ENCODE data around the gene RUNX3. TPM values are rescaled to one million over a fixed set of nuclear protein-coding genes. Genes with fewer than 3 reads are reported as not detected.

RUNX3 gene
- total RNA-seq, 2 donors from 2014 or later: 0.24 to 0.31 TPM

GRCh38 chr1:24914226-24915069 lies 15.6 kb downstream of the RUNX3 start:
- Mint-ChIP-seq H3K4me1 (peaks cover 6% of the 10 kb centered on the region), H3K4me3 (no peak overlapping the region), H3K9me3 (no peaks in the 10 kb centered on the region), H3K36me3 (ENCODE audit: low read depth) (no peaks in the 10 kb centered on the region), H3K27ac (no peak overlapping the region), H3K27me3 (ENCODE audit: insufficient read depth) (no peaks in the 10 kb centered on the region)
- no peak for TF ChIP-seq CTCF (conservative IDR thresholded peaks at IDR 0.05)
- H3K4me3 ChIP-seq (ENCODE audit: low read length): no peak overlapping the region
- 85 to 88% methylated on average over 25 to 33 of the region's 33 CpGs for WGBS, 2 experiments (ENCODE audit: insufficient coverage in 1 of 2, insufficient read length in 1 of 2)
- no peaks in the 10 kb centered on the region for H3K36me3 ChIP-seq (ENCODE audit: control insufficient read depth, insufficient read depth, low read length)
- H3K9ac ChIP-seq (ENCODE audit: extremely low read depth, low read length, poor library complexity, severe bottlenecking): no peak overlapping the region
- H3K27me3 ChIP-seq (ENCODE audit: control insufficient read depth, insufficient read depth, low read length, poor library complexity, severe bottlenecking): no peaks in the 10 kb centered on the region
- no peak for DNase-seq
- no peaks in the 10 kb centered on the region for H3K9me3 ChIP-seq (ENCODE audit: control insufficient read depth, low read length)
- H3K27ac ChIP-seq (ENCODE audit: low read depth, low read length): no peak overlapping the region
- no peaks in the 10 kb centered on the region for H3K4me1 ChIP-seq (ENCODE audit: control insufficient read depth, insufficient read depth, low read length)

- no peak overlapping the region for H3K4me3 Mint-ChIP-seq
Observed at GRCh38 chr1:24913616-24914225, 16.4 kb downstream of the RUNX3 start.

GRCh38 chr1:24913274-24913604 lies 16.8 kb downstream of the RUNX3 start:
- no peak for DNase-seq
- Histone ChIP-seq H3K9ac (ENCODE audit: extremely low read depth, low read length, poor library complexity, severe bottlenecking) (no peak overlapping the region), H3K27me3 (ENCODE audit: control insufficient read depth, insufficient read depth, low read length, poor library complexity, severe bottlenecking) (no peaks in the 10 kb centered on the region), H3K27ac (ENCODE audit: low read depth, low read length) (no peak overlapping the region), H3K9me3 (ENCODE audit: control insufficient read depth, low read length) (no peaks in the 10 kb centered on the region), H3K36me3 (ENCODE audit: control insufficient read depth, insufficient read depth, low read length) (no peaks in the 10 kb centered on the region), H3K4me1 (ENCODE audit: control insufficient read depth, insufficient read depth, low read length) (no peaks in the 10 kb centered on the region), H3K4me3 (ENCODE audit: low read length) (no peak overlapping the region)
- no peaks in the 10 kb centered on the region for H3K9me3 Mint-ChIP-seq
- no peak overlapping the region for H3K4me3 Mint-ChIP-seq
- H3K27me3 Mint-ChIP-seq (ENCODE audit: insufficient read depth): no peaks in the 10 kb centered on the region
- no peak overlapping the region for H3K27ac Mint-ChIP-seq
- peaks cover 6% of the 10 kb centered on the region for H3K4me1 Mint-ChIP-seq
- no peaks in the 10 kb centered on the region for H3K36me3 Mint-ChIP-seq (ENCODE audit: low read depth)
- no peak for TF ChIP-seq CTCF (conservative IDR thresholded peaks at IDR 0.05)
- 71 to 95% methylated on average over 1 to 2 of the region's 2 CpGs for WGBS, 2 experiments (ENCODE audit: insufficient coverage in 1 of 2, insufficient read length in 1 of 2)

More at GRCh38 chr1:24913616-24914225, 16.4 kb downstream of the RUNX3 start:
- Histone ChIP-seq H3K36me3 (ENCODE audit: control insufficient read depth, insufficient read depth, low read length) (no peaks in the 10 kb centered on the region), H3K9ac (ENCODE audit: extremely low read depth, low read length, poor library complexity, severe bottlenecking) (no peak overlapping the region), H3K4me3 (ENCODE audit: low read length) (no peak overlapping the region), H3K4me1 (ENCODE audit: control insufficient read depth, insufficient read depth, low read length) (no peaks in the 10 kb centered on the region), H3K27me3 (ENCODE audit: control insufficient read depth, insufficient read depth, low read length, poor library complexity, severe bottlenecking) (no peaks in the 10 kb centered on the region), H3K27ac (ENCODE audit: low read depth, low read length) (no peak overlapping the region), H3K9me3 (ENCODE audit: control insufficient read depth, low read length) (no peaks in the 10 kb centered on the region)
- TF ChIP-seq CTCF (conservative IDR thresholded peaks at IDR 0.05): no peak
- H3K27me3 Mint-ChIP-seq (ENCODE audit: insufficient read depth): no peaks in the 10 kb centered on the region
- WGBS, 2 experiments (ENCODE audit: insufficient coverage in 1 of 2, insufficient read length in 1 of 2): 96 to 98% methylated on average over 8 to 10 of the region's 10 CpGs
- H3K4me1 Mint-ChIP-seq: peaks cover 6% of the 10 kb centered on the region
- no peaks in the 10 kb centered on the region for H3K36me3 Mint-ChIP-seq (ENCODE audit: low read depth)
- DNase-seq: no peak
- H3K27ac Mint-ChIP-seq: no peak overlapping the region
- no peaks in the 10 kb centered on the region for H3K9me3 Mint-ChIP-seq

All from endodermal cell (in vitro differentiated cells).